ENCODE measurements around the gene PSMA1.

DNA sequence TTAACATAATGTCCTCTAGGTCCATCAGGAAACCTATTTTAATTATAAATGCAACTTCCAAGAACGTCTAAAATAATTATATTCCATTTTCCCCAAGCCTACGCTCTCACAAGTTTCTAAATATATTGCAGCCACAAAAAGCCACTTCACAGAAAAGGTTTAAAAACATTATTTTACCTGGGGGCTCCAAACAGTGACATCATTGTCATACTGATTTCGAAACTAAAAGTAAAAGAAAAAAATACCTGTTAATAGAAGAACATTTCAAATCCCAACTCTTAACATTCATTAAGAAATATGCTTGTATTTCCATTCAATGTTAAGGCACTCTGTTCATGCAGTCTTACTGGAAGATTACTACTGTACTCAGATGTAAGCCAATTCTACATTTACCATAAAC is 1.4 kb downstream of the PSMA1 start:
- TF ChIP-seq, protein P1, sequence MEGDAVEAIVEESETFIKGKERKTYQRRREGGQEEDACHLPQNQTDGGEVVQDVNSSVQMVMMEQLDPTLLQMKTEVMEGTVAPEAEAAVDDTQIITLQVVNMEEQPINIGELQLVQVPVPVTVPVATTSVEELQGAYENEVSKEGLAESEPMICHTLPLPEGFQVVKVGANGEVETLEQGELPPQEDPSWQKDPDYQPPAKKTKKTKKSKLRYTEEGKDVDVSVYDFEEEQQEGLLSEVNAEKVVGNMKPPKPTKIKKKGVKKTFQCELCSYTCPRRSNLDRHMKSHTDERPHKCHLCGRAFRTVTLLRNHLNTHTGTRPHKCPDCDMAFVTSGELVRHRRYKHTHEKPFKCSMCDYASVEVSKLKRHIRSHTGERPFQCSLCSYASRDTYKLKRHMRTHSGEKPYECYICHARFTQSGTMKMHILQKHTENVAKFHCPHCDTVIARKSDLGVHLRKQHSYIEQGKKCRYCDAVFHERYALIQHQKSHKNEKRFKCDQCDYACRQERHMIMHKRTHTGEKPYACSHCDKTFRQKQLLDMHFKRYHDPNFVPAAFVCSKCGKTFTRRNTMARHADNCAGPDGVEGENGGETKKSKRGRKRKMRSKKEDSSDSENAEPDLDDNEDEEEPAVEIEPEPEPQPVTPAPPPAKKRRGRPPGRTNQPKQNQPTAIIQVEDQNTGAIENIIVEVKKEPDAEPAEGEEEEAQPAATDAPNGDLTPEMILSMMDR (IDR thresholded peaks at IDR 0.05) = no peak
- no peak for TF ChIP-seq POLR2A (IDR thresholded peaks at IDR 0.05)
